ENCODE results near the gene IQCC. TPM values are rescaled to one million over a fixed set of nuclear protein-coding genes. Genes with fewer than 3 reads are reported as not detected.
"Not testable (repeated sequence)": the region's sequence is repeated elsewhere in the genome, so short reads cannot be mapped to it uniquely, and the experiment has no call there.

IQCC gene
- polyA plus RNA-seq (ENCODE audit: insufficient read length): 2.5 TPM

DNA sequence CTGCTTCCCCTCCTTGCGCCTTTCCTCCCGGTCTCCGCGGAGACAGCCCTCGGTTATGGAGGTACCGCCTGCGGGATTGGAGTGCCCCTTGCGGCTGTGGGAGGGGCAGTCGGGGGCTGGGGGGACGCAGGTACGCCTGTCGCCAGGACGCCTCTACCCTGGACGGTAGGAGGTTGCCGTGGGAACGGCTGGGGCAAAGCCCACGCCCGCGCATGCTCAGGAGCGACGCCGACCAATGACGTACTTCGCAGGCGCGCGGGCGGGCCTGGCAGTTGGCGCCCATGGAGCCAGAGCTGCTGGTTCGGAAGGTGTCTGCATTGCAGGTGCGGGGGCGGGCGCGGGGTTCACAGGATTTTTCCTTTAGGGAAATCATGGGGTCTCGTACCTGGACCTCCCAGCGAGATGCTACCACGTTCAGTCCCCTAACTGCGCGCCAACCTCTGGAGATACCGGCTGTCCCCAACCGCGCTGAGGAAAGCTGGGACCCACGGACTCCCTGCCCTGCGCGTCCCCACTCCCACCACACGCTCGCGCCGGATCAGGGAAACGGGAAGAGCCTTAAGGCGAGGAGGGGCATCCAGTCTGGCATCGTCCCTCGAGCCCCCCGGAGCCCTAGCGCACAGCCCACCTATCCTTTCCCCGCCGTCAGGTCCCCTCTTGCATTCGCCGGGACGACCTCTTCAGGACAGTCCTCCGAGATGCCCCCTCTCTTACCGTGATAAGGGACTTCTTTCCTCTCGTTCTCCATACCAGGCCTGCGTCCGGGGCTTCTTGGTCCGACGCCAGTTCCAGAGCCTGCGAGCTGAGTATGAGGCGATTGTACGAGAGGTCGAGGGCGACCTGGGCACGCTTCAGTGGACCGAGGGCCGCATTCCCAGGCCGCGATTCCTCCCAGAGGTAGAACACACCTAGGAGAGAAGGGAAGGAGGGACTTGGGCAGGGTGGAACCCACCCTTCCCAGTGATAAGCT, at the start of gene IQCC:
Gene IQCC (plus strand): TSS at position 271 of the 970 bp plus-strand sequence. CDS start 11 bp downstream, at position 282.
- DNase-seq (ENCODE audit: low read depth): no peak

DNA sequence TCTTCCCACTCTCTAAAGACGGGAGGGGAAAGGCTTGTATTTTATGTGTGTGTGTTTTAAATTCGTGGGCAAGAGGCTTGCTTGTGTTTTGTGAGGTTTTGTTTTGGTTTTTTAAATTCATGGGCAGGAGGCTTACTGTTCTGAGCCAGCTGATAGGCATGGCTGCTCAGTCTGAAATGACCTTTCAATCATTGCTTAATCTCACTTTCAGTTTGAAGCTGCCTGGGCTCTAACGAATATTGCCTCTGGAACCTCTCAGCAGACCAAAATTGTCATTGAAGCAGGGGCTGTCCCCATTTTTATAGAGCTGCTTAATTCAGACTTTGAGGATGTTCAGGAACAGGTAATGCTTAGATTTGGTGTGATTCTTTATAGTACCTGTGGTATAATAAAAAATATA, 46.3 kb upstream of the IQCC start:
- DNase-seq (ENCODE audit: low read depth): no peak

DNA sequence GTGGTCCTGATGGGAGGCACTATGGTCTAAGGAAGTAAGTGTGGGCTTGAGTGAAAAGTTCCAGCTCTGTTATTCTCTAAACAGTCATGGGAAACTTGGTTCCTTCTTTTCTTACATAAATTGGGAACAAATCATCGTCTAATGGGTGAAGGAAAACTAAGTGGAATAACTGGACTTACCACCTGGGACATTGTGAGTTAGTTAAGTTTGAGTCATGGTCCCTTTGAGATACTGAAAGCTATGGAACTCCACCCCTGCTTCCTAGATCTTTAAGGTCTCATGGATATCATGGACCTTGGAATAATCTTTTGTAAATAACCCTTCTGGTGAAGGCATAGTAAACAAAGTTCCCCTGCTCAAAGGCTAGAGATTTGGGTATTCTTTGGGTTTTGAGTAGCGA, 42.1 kb upstream of the IQCC start:
- no peak for DNase-seq (ENCODE audit: low read depth)

- not testable (repeated sequence) for DNase-seq (ENCODE audit: low read depth)
Observed at GRCh38 chr1:32165633-32166032, 39.8 kb upstream of the IQCC start.

DNA sequence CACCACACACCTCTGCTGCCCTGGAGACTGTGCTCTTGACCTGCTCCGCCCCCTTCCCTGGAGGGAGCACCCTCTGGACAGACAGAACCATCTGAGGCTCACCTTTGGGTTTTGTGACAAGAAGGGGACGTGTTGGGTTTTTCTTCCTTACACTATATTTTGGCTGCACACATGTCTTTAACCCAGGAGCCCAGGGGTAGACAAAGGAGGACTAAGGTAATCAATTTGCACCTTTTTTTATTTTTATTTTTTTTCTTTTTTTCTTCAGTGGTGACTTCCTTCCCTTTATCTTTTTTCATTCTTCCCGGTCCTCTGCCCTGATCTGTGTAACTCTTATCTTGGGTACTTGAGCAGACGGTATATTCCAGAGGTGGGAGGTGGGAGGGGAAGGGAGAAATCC, 34.5 kb upstream of the IQCC start:
- no peak for DNase-seq (ENCODE audit: low read depth)

GRCh38 chr1:32172621-32173245, 32.7 kb upstream of the IQCC start:
- DNase-seq (ENCODE audit: low read depth): no peak

DNA sequence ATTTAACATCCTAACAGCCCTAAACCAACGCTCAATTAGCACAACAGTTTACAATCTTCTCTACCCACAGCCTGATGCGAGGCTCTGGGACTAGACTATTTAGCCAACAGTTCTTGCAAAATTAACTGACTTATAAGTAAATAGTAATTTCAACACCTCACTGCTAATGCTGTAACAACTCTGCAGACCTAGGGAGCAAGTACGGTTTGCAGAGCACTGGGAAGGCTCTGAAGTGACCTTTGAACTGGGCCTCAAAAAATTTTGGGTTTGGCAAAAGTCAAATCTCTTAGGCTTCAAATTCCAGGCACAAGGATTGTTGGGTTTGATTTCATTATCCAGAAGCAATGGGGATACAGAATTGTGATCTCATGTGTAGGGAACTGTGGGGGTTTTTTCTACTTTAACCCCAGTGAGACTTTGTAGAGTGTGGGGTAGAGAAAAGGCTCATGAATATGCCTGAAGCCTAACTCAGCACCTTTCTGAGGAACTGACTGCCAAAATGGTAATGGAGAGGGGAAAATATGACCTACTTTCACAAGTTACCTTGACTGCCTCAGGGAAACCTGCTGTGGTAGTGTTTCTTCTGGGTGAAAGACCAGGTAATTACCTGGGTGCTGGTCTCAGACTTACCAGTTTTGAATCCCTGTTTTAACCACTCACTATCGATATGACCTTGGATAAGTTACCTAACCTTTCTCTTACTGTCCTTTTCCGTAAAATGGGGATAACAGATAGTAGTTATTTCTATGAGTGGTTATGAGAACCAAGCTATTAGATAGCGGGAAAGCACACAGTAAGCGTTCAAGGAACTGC, 26.9 kb upstream of the IQCC start:
- no peak for DNase-seq (ENCODE audit: low read depth)

DNA sequence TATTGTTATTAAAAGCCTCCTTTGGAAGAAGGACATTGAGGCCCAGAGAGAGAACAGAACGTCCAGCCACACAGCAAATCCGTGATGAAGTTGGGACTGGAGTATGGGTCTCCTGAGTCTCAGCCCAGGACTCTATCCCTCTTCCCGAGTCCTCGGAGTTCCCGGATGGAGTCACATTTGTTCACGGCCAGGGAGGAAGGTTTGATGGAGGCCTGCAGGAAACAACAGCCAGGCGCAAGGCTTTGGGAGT, 26.4 kb upstream of the IQCC start:
- no peak for DNase-seq (ENCODE audit: low read depth)

DNA sequence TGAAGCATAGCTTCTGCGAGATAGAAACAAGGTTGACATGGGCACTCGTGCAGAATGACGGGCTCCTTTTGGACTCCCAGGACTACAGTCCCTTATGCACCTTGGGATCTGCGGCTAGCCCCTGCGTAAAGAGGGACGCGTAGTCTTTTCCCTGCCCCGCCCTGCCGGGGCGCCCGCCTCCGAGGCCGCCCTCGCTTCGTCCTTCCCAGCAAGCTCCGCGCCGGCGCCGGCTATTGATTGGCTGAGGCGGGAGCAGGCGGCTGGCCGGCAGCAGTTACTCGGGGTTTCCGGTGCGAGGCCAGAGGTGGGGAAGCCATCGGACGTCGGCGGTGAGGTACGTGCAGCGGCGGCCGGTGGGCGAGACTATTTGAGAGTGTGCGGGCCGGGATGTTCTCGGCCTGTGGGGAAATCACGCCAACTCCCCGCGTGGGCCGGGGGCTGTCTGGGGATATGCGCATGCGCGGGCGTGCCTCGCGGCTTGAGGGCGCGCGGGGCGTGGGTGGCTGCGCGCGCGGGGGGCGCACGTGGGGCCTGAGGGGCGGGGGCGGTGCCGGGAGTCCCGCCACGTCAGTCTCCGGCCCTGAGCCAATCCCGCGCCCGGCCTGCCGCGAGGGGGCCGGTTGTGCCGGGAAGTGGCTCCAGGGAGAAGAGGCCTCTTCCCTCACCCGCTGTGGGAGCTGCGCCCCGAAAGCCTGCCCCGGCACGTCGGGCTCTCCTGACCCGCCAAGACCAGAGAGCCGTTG, 25.9 kb upstream of the IQCC start, which contains the start of gene TXLNA:
Gene TXLNA (plus strand): TSS at position 233 of the 743 bp plus-strand sequence. CDS start 671 bp downstream, outside the sequence.
- peak; percentile 83 for DNase-seq (ENCODE audit: low read depth)

DNA sequence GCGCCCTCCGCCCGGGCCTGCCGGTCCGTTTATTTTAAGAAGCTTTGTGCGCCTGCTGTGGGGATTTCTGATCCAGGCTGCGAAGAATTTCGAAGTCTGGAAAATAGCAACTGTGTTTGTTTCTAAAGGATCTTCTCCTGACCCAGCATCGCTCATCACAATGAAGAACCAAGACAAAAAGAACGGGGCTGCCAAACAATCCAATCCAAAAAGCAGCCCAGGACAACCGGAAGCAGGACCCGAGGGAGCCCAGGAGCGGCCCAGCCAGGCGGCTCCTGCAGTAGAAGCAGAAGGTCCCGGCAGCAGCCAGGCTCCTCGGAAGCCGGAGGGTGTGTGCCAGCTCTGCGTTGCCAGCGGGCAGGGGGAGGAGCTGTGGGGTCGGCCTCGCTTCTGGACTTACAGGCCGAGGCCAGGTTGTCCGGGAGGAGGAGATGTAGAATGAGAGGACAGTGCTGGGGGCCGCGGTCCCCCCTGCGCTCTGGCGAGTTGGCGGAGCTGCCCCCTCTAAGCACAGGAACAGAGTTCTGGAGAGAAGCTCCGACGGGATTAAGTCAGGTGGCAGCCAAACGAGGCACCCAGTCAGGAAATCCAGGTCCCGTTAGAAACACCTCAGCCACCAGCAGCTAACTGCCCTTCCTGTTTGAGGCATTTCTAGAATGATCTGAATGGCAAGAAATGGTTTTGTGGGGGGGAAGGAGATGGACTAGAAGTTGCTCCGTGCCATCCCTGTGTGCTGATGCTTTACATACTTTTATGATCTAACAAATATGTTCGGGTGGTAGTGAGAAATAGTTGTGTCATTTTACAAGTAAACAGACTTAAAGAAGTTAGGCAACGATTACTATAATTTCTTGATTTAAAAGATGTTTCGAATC, 25.0 kb upstream of the IQCC start:
- DNase-seq (ENCODE audit: low read depth): no peak

GRCh38 chr1:32181065-32181464, 24.4 kb upstream of the IQCC start:
- no peak for DNase-seq (ENCODE audit: low read depth)

GRCh38 chr1:32181563-32181962, 23.9 kb upstream of the IQCC start:
- DNase-seq (ENCODE audit: low read depth): no peak

DNA sequence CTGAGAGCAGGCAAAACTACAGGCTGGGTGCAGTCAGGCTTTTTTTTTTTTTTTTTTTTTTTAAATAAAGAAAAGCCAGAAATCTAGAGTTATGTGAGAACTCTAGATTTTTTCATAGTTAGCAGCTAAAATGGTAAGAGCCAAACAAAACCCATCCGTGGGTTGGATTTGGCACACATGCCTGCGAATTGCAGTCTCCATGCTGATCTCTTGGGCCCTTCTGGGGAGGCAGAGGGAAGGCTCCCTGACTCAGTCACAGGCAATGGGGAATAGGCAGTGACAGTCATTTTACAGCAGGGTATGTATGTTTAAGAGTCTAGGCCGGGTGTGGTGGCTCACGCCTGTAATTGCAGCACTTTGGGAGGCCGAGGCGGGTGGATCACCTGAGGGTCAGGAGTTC, 23.4 kb upstream of the IQCC start:
- DNase-seq (ENCODE audit: low read depth): no peak

DNA sequence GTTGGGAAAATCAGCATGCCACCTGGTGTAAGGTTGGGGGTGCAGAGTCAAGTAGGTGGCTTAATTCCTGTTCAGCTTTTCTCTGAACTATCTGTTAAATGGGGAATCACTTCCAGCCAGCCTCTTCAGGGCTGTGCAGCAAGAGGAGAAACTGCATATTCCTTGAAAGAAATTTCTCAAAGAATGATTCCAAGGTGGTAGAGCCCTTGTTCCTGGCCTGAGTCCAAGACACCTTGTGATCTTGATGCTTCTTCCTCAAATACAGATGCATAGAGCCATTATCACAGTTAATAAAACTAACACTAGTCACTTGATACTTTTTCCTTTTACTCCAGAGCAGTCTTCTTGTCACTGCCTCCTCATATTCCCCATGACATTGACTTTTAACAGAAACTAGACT, 20.8 kb upstream of the IQCC start:
- DNase-seq (ENCODE audit: low read depth): no peak

DNA sequence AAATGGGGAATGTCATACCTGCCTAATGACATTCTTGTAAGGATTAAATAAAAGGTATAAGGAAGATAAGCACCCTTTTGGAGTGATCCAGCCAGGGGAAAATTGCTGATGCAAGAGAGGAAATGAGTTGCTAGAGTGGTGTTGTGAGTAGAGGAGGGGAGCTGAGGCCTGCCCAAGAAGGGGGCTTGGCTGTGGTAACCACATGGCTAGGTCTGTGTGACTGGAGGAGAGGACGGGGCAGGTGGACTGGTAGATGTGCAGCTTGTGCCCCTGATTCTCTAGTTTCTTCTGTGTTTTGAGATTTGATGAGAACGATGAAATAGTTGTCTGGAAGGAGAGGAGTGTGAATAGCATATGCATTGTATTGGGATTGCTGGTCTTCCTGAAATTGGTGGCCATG, 19.4 kb upstream of the IQCC start:
- DNase-seq (ENCODE audit: low read depth): no peak

- no peak for DNase-seq (ENCODE audit: low read depth)
Observed at GRCh38 chr1:32186491-32186890, 19.0 kb upstream of the IQCC start.

DNA sequence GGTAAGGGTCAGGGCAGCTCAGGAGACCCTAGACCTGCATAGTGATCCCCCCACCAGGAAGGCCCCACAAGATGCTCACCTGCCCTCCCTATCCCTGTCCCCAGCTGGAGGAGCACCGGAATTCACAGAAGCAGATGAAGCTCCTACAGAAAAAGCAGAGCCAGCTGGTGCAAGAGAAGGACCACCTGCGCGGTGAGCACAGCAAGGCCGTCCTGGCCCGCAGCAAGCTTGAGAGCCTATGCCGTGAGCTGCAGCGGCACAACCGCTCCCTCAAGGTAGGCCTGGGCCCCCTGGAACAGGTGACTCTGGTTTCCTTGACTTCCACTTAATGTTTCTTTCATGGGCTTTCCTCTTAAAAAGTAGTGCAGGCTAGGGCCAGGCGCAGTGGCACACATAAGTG, 17.6 kb upstream of the IQCC start:
- no peak for DNase-seq (ENCODE audit: low read depth)

- DNase-seq (ENCODE audit: low read depth): no peak
Observed at GRCh38 chr1:32192220-32192948, 13.1 kb upstream of the IQCC start.

GRCh38 chr1:32194984-32195383, 10.5 kb upstream of the IQCC start:
- no peak for DNase-seq (ENCODE audit: low read depth)

DNA sequence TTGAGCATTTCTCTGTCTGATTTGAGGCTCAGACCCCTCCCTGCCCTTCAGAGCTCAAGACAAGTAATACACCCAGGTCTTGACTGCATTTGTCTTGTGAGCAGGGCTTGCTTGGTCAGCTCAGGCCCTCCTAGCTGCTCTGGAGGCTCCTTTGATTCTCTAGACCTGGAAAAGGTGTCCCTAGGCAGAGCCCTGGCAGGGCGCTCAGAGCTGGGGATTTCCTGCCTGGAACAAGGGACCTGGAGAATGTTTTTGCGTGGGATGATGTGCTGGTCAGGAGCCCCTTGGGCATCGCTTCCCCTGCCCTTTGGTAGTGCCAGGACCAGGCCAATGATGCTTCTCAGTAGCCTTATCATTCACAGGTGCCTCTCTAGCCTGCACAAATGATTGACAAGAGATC, 9.9 kb upstream of the IQCC start:
- DNase-seq (ENCODE audit: low read depth): no peak

All from forelimb muscle (tissue), 1 donor.